IMR-90 (cell line): ENCODE data around the gene CDC34. TPM values are rescaled to one million over a fixed set of nuclear protein-coding genes. Genes with fewer than 3 reads are reported as not detected.

ENCODE experiments used
- ATAC-seq: fragments of 200-7000 bp; cut with Tn5 transposase; 2 replicates; pipeline ENCODE4 v1.9.1; 2020; ENCODE audit warnings: low read depth, mild to moderate bottlenecking, moderate library complexity
- BruUV-seq: library from RNA; stranded (reverse); fragments of 400-500 nt; replicated peaks from 2 replicates; lab custom pipeline; 2021; lab: Mats Ljungman, UMichigan
- CTCF ChIA-PET: fragments of 300-600 bp; formaldehyde crosslinking; extraction: SDS; loops from one replicate; lab custom pipeline; 2021; ENCODE audit warnings: antibody characterized with exemption; lab: Yijun Ruan, JAX
- POLR2A ChIA-PET: fragments of 300-600 bp; sonication (Branson Sonifier 250); formaldehyde crosslinking; loops from one replicate; lab custom pipeline; 2022; ENCODE audit warnings: antibody characterized with exemption; ENCODE audit not compliant: unreplicated experiment; lab: Charles Lee
- DNase-seq: peaks from one replicate; pipeline ENCODE4 v3.0.0; 2013
- H2AFZ ChIP-seq: replicated peaks from 2 replicates; pipeline ENCODE3; 2013; ENCODE audit warnings: low read length, mild to moderate bottlenecking; ENCODE audit not compliant: poor library complexity
- H2AK5ac ChIP-seq: 2 replicates; pipeline ENCODE4 v1.6.1; 2013; ENCODE audit warnings: low read depth, low read length, inconsistent platforms
- H2AK9ac ChIP-seq: replicated peaks from 2 replicates; pipeline ENCODE3; 2013; ENCODE audit warnings: mild to moderate bottlenecking, low read depth, low read length, moderate library complexity; ENCODE audit not compliant: poor library complexity
- H2BK120ac ChIP-seq: 2 replicates; pipeline ENCODE4 v1.6.1; 2013; ENCODE audit warnings: low read depth, low read length, inconsistent platforms
- H2BK15ac ChIP-seq: 3 replicates; pipeline ENCODE4 v1.6.1; 2013; ENCODE audit warnings: low read depth, low read length, inconsistent platforms
- H2BK20ac ChIP-seq: 2 replicates; pipeline ENCODE4 v1.6.1; 2013; ENCODE audit warnings: low read depth, mild to moderate bottlenecking, inconsistent platforms, low read length, moderate library complexity
- H2BK5ac ChIP-seq: 2 replicates; pipeline ENCODE4 v1.6.1; 2013; ENCODE audit warnings: mild to moderate bottlenecking, low read depth, low read length, inconsistent platforms; ENCODE audit not compliant: poor library complexity, severe bottlenecking
- H3K14ac ChIP-seq: replicated peaks from 2 replicates; pipeline ENCODE4 v1.6.1; 2013; ENCODE audit warnings: low read depth, low read length, inconsistent platforms
- H3K18ac ChIP-seq: 2 replicates; pipeline ENCODE4 v1.6.1; 2013; ENCODE audit warnings: low read depth, low read length, control low read depth
- H3K23ac ChIP-seq: 2 replicates; pipeline ENCODE4 v1.6.1; 2013; ENCODE audit warnings: low read depth, low read length, inconsistent platforms
- H3K27ac ChIP-seq: 2 replicates; pipeline ENCODE4 v1.5.1; 2013; ENCODE audit warnings: mild to moderate bottlenecking, control low read depth, low read length; ENCODE audit not compliant: insufficient read depth
- H3K27me3 ChIP-seq: 2 replicates; pipeline ENCODE4 v1.6.1; 2013; ENCODE audit warnings: low read length; ENCODE audit not compliant: control insufficient read depth, insufficient read depth
- H3K36me3 ChIP-seq: 2 replicates; pipeline ENCODE4 v1.6.1; 2013; ENCODE audit warnings: low read length, mixed read lengths; ENCODE audit not compliant: control insufficient read depth, insufficient read depth
- H3K4ac ChIP-seq: 2 replicates; pipeline ENCODE4 v1.6.1; 2013; ENCODE audit warnings: low read depth, low read length, inconsistent platforms
- H3K4me1 ChIP-seq: 2 replicates; pipeline ENCODE4 v1.6.1; 2013; ENCODE audit warnings: low read length, mixed read lengths; ENCODE audit not compliant: control insufficient read depth, insufficient read depth
- H3K4me2 ChIP-seq: 2 replicates; pipeline ENCODE4 v1.6.1; 2013; ENCODE audit warnings: low read depth, mild to moderate bottlenecking, control low read depth, low read length, moderate library complexity
- H3K4me3 ChIP-seq: 2 replicates; pipeline ENCODE4 v1.5.1; 2013; ENCODE audit warnings: low read depth, mild to moderate bottlenecking, control low read depth, low read length, moderate library complexity; ENCODE audit not compliant: insufficient read depth
- H3K56ac ChIP-seq: 2 replicates; pipeline ENCODE4 v1.6.1; 2013; ENCODE audit warnings: low read length, inconsistent platforms; ENCODE audit not compliant: insufficient read depth; ENCODE audit errors: extremely low read depth
- H3K79me1 ChIP-seq, 2 experiments: 2 replicates each; pipeline ENCODE4 v1.6.1; 2013; ENCODE audit warnings: low read length in 2 of 2, inconsistent platforms in 1 of 2, low read depth in 1 of 2
- H3K9ac ChIP-seq: 2 replicates; pipeline ENCODE4 v1.6.1; 2013; ENCODE audit warnings: low read depth, low read length, control low read depth
- H3K9me1 ChIP-seq: 2 replicates; pipeline ENCODE4 v1.6.1; 2013; ENCODE audit warnings: low read length, inconsistent platforms; ENCODE audit not compliant: insufficient read depth
- H3K9me3 ChIP-seq: 2 replicates; pipeline ENCODE4 v1.6.1; 2013; ENCODE audit warnings: low read length; ENCODE audit not compliant: control insufficient read depth, insufficient read depth
- H4K20me1 ChIP-seq: 2 replicates; pipeline ENCODE4 v1.6.1; 2013; ENCODE audit warnings: low read length, inconsistent platforms; ENCODE audit not compliant: insufficient read depth
- H4K5ac ChIP-seq: 2 replicates; pipeline ENCODE4 v1.6.1; 2013; ENCODE audit warnings: mild to moderate bottlenecking, low read depth, low read length, control low read depth
- H4K8ac ChIP-seq, 2 experiments: 2 replicates each; pipeline ENCODE4 v1.6.1; 2013; ENCODE audit warnings: low read depth in 2 of 2, low read length in 2 of 2, control low read depth in 1 of 2, inconsistent platforms in 1 of 2
- H4K91ac ChIP-seq: 2 replicates; pipeline ENCODE4 v1.6.1; 2013; ENCODE audit warnings: low read depth, low read length, inconsistent platforms; ENCODE audit not compliant: insufficient read depth
- CEBPB ChIP-seq: IDR thresholded peaks from 2 replicates; pipeline ENCODE4 v1.6.1; 2012; ENCODE audit warnings: low read depth, low read length, improper control_type of control experiment
- CHD1 ChIP-seq: IDR thresholded peaks from 2 replicates; pipeline ENCODE4 v1.6.1; 2012; ENCODE audit warnings: low read depth, low read length, improper control_type of control experiment
- FOS ChIP-seq: fragments of 150-350 bp; IDR thresholded peaks from 2 replicates; pipeline ENCODE4 v1.6.1; 2016; ENCODE audit warnings: low read depth, low read length
- MAFK ChIP-seq: IDR thresholded peaks from 2 replicates; pipeline ENCODE4 v1.6.1; 2012; ENCODE audit warnings: low read depth, low read length, improper control_type of control experiment
- MXI1 ChIP-seq: IDR thresholded peaks from 2 replicates; pipeline ENCODE4 v1.6.1; 2012; ENCODE audit warnings: low read depth, mild to moderate bottlenecking, low read length, moderate library complexity, borderline replicate concordance
- POLR2A ChIP-seq: IDR thresholded peaks from 2 replicates; pipeline ENCODE4 v1.6.1; 2012; ENCODE audit warnings: mild to moderate bottlenecking, low read depth, low read length
- RAD21 ChIP-seq: IDR thresholded peaks from 2 replicates; pipeline ENCODE4 v1.6.1; 2012; ENCODE audit warnings: low read length, improper control_type of control experiment
- RCOR1 ChIP-seq: IDR thresholded peaks from 2 replicates; pipeline ENCODE4 v1.6.1; 2012; ENCODE audit warnings: mild to moderate bottlenecking, low read length, improper control_type of control experiment; ENCODE audit not compliant: insufficient replicate concordance
- RFX5 ChIP-seq: IDR thresholded peaks from 2 replicates; pipeline ENCODE4 v1.8.0; 2012; ENCODE audit warnings: low read depth, mild to moderate bottlenecking, low read length, moderate library complexity
- SMC3 ChIP-seq: fragments of 150-350 bp; IDR thresholded peaks from 2 replicates; pipeline ENCODE4 v1.6.1; 2016; ENCODE audit warnings: low read depth, mild to moderate bottlenecking, antibody characterized with exemption, low read length, moderate library complexity
- WGBS, 2 experiments: methylation state at CpG; one replicate each; pipeline versions ENCODE4 v1.1.5 to v1.1.7; 2013; ENCODE audit warnings: missing lambda C conversion rate in 2 of 2; ENCODE audit not compliant: insufficient read length in 1 of 2; ENCODE audit errors: extremely low coverage in 2 of 2; 5-methylcytosine and 5-hydroxymethylcytosine counted together
- dilution Hi-C: fragments of 300-500 bp; cut with HindIII; formaldehyde crosslinking; loops from one replicate; pipeline ENCODE4 v1.14.3; 2018; ENCODE audit warnings: low sequenced_read_pairs; ENCODE audit not compliant: unreplicated experiment
- in situ Hi-C: fragments of 300-500 bp; cut with MboI; formaldehyde crosslinking; loops from 3 replicates; pipeline ENCODE4 v1.14.3; 2019; ENCODE audit warnings: low sequenced_read_pairs, inconsistent platforms, mixed read lengths
- intact Hi-C: fragments of 100-400 bp; cut with micrococcal nuclease; formaldehyde crosslinking; loops from 2 replicates; pipeline ENCODE4 v1.10.0; 2022
- polyA plus RNA-seq, 3 experiments: library from polyadenylated mRNA; depleted of rRNA; stranded (reverse); fragments of >200 nt; gene quantifications; 2 replicates each; pipeline ENCODE4 v1.2.3, GENCODE V29; 2012; ENCODE audit warnings: low replicate concordance in 1 of 3
- total RNA-seq: library from RNA; depleted of rRNA; stranded (reverse); fragments of >200 nt; gene quantifications from 2 replicates; pipeline ENCODE4 v1.2.3, GENCODE V29; 2012
- TF ChIP-seq, protein P1 (sequence below): fragments of 150-350 bp; IDR thresholded peaks from 2 replicates; pipeline ENCODE4 v1.6.1; 2017; ENCODE audit warnings: mild to moderate bottlenecking, antibody characterized with exemption, low read length, low read depth

The CDC34 gene
- total and polyA plus RNA-seq, 2 of the 4 experiments (the other 2 are of a cell fraction), result 35.7 to 68.9 TPM

DNA sequence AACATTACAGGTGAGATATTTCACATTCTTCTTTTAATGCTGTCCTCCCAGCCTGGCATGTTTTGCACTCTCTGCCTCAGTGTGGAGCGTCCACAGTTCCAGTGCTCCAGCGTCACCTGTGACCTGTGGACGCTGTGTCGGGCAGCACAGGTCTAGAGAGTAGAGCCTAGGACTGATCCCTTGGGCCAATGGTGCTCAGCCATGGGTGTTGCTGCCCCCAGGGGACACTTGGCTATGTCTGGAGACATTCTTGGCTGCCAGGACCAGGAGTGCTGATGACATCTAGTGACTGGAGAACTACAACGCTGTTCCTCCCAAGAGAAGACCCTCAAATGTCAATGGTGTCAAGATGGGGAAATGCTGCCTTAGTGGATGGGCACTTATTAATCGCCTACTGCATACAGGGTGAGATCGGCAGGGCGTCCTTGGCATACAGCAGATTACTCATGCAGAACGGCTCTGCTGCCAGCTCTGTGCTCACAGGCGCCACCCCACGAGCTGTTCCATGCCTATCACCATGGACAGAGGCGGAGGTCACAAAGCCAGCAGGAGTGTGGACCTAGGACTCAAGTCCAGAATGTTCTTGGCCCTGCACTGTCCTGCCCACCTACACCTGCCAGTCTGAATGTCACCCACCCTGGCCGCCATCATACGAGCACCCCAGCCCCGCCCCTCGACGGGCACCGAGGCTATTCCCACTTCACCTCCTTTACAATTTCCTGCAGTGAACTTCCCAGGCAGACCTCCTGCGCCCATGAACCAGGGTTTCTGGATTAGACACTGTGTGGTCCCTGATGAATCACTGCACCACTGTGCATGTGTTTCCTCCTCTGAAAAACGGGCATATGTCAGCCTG lies 49.1 kb upstream of the CDC34 start:
- Histone ChIP-seq H3K56ac (no peak overlapping the region), H3K9ac (no peak overlapping the region), H3K27me3 (peaks cover 13% of the 10 kb centered on the region; the same call in 1 of the 2 replicates), H3K9me1 (no peaks in the 10 kb centered on the region), H4K91ac (no peak overlapping the region), H2AFZ (no peak overlapping the region), H3K4me3 (no peak overlapping the region), H2BK20ac (no peak overlapping the region), H2BK120ac (no peak overlapping the region), H3K4me1 (no peaks in the 10 kb centered on the region), H3K9me3 (no peaks in the 10 kb centered on the region), H2AK5ac (no peak overlapping the region), H3K27ac (no peak overlapping the region), H4K20me1 (no peaks in the 10 kb centered on the region), H3K36me3 (no peaks in the 10 kb centered on the region), H3K14ac (no peak overlapping the region), H4K5ac (no peak overlapping the region), H3K4ac (no peak overlapping the region), H3K18ac (no peak overlapping the region), H3K23ac (no peak overlapping the region), H2AK9ac (no peak overlapping the region), H3K4me2 (no peak overlapping the region), H2BK15ac (no peak overlapping the region), H2BK5ac (no peak overlapping the region), H3K79me1 (no peaks in the 10 kb centered on the region), H4K8ac (no peak overlapping the region)
- in situ Hi-C loops (no loop called here), intact Hi-C loops (loop anchor here (10.0 kb wide), 1 partner anchor 138 kb away; the partner anchor contains the start of gene MIER2), dilution Hi-C loops (no loop called here)
- ChIA-PET POLR2A (no interaction called here), CTCF (no interaction called here)
- TF ChIP-seq CEBPB (no peak), MXI1 (no peak), POLR2A (no peak), RCOR1 (no peak), SMC3 (no peak), MAFK (no peak), RAD21 (no peak), CHD1 (no peak), FOS (no peak), RFX5 (no peak)
- TF ChIP-seq, protein P1, sequence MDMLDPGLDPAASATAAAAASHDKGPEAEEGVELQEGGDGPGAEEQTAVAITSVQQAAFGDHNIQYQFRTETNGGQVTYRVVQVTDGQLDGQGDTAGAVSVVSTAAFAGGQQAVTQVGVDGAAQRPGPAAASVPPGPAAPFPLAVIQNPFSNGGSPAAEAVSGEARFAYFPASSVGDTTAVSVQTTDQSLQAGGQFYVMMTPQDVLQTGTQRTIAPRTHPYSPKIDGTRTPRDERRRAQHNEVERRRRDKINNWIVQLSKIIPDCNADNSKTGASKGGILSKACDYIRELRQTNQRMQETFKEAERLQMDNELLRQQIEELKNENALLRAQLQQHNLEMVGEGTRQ, result no peak
- ATAC-seq, result no peak
- BruUV-seq, result no TSS peak
- DNase-seq, result no peak
- 64% methylated on average over 13 of the region's 20 CpGs; no CpG with 5 or more reads in 1 of the 2 experiments for WGBS, 2 experiments
